NOMO-1 (cell line): Measurements from ENCODE around the gene TFB1M.
"Not testable (repeated sequence)": the region's sequence is repeated elsewhere in the genome, so short reads cannot be mapped to it uniquely, and the experiment has no call there.

Experiments used
- DNase-seq, 2 experiments: peaks; one replicate each; lab custom pipeline; 2025; ENCODE audit not compliant: unreplicated experiment in 2 of 2; lab: John Stamatoyannopoulos, UW

The TFB1M gene

GRCh38 chr6:155245193-155245592 lies 69.1 kb downstream of the TFB1M start:
- no peak for DNase-seq

- DNase-seq: no peak
Observed at GRCh38 chr6:155244434-155244833, 69.8 kb downstream of the TFB1M start.

- no peak for DNase-seq
Observed at GRCh38 chr6:155241966-155242365, 72.3 kb downstream of the TFB1M start.

GRCh38 chr6:155240905-155241600 lies 73.2 kb downstream of the TFB1M start:
- DNase-seq: no peak

GRCh38 chr6:155237613-155238012 lies 76.7 kb downstream of the TFB1M start:
- DNase-seq: no peak

GRCh38 chr6:155235087-155235486 lies 79.2 kb downstream of the TFB1M start:
- no peak for DNase-seq

GRCh38 chr6:155234687-155235086 lies 79.6 kb downstream of the TFB1M start:
- DNase-seq: no peak

GRCh38 chr6:155234167-155234566 lies 80.1 kb downstream of the TFB1M start:
- DNase-seq: no peak

GRCh38 chr6:155232848-155233247 lies 81.4 kb downstream of the TFB1M start:
- no peak for DNase-seq

GRCh38 chr6:155230975-155231374 lies 83.3 kb downstream of the TFB1M start:
- not testable (repeated sequence) for DNase-seq

- no peak for DNase-seq
Observed at GRCh38 chr6:155228546-155229166, 85.6 kb downstream of the TFB1M start.

- DNase-seq: no peak
Observed at GRCh38 chr6:155227046-155227445, 87.2 kb downstream of the TFB1M start.

GRCh38 chr6:155224618-155225017 lies 89.7 kb downstream of the TFB1M start:
- DNase-seq: peak; percentile 7 to 23

GRCh38 chr6:155223646-155224451 lies 90.4 kb downstream of the TFB1M start:
- DNase-seq: peak; percentile 68 to 83

- peak in 1 of 2 experiments; percentile 15 for DNase-seq
Observed at GRCh38 chr6:155222506-155222905, 91.8 kb downstream of the TFB1M start.

- peak; percentile 24 to 49 for DNase-seq
Observed at GRCh38 chr6:155221086-155221485, 93.2 kb downstream of the TFB1M start.

GRCh38 chr6:155219858-155220301 lies 94.4 kb downstream of the TFB1M start:
- no peak for DNase-seq

GRCh38 chr6:155219299-155219698 lies 95.0 kb downstream of the TFB1M start:
- no peak for DNase-seq

GRCh38 chr6:155218711-155219110 lies 95.6 kb downstream of the TFB1M start:
- DNase-seq: not testable (repeated sequence)

- DNase-seq: no peak
Observed at GRCh38 chr6:155216312-155217046, 97.8 kb downstream of the TFB1M start.

- DNase-seq: no peak
Observed at GRCh38 chr6:155215906-155216305, 98.4 kb downstream of the TFB1M start.
